ENCODE data around the gene NR1I3.
"Not testable (repeated sequence)": the region's sequence is repeated elsewhere in the genome, so short reads cannot be mapped to it uniquely, and the experiment has no call there.

DNA sequence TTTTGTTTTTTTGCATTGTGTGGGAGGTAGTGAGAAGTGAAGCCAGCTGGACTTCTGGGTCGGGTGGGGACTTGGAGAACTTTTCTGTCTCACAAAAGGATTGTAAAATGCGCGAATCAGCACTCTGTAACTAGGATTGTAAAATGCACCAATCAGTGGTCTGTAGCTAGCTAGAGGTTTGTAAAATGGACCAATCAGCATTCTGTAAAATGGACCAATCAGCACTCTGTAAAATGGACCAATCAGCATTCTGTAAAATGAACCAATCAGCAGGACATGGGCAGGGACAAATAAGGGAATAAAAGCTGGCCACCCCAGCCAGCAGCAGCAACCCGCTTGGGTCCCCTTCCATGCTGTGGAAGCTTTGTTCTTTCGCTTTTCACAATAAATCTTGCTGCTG, 12.1 kb upstream of the NR1I3 start:
- TF ChIP-seq, protein P1, sequence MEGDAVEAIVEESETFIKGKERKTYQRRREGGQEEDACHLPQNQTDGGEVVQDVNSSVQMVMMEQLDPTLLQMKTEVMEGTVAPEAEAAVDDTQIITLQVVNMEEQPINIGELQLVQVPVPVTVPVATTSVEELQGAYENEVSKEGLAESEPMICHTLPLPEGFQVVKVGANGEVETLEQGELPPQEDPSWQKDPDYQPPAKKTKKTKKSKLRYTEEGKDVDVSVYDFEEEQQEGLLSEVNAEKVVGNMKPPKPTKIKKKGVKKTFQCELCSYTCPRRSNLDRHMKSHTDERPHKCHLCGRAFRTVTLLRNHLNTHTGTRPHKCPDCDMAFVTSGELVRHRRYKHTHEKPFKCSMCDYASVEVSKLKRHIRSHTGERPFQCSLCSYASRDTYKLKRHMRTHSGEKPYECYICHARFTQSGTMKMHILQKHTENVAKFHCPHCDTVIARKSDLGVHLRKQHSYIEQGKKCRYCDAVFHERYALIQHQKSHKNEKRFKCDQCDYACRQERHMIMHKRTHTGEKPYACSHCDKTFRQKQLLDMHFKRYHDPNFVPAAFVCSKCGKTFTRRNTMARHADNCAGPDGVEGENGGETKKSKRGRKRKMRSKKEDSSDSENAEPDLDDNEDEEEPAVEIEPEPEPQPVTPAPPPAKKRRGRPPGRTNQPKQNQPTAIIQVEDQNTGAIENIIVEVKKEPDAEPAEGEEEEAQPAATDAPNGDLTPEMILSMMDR (IDR thresholded peaks at IDR 0.05) = not testable (repeated sequence)
- TF ChIP-seq POLR2A (IDR thresholded peaks at IDR 0.05) = not testable (repeated sequence)
